Right ventricle myocardium superior (tissue), 1 donor: ENCODE data around the gene ST7. TPM values are rescaled to one million over a fixed set of nuclear protein-coding genes. Genes with fewer than 3 reads are reported as not detected.
A peak's percentile ranks its signal among the peaks of the same experiment; 100 is the strongest.

ENCODE experiments used
- ATAC-seq: fragments of 200-7000 bp; cut with Tn5 transposase; one replicate; pipeline ENCODE4 v1.9.1; 2020; ENCODE audit warnings: mild to moderate bottlenecking; ENCODE audit not compliant: poor library complexity
- DNase-seq: peaks from one replicate; pipeline ENCODE4 v3.0.0-alpha.2; 2020
- intact Hi-C: fragments of 100-400 bp; cut with DNase I; formaldehyde crosslinking; loops from one replicate; pipeline ENCODE4 v1.11.2; 2022
- total RNA-seq: library from RNA; stranded (reverse); fragmentation: NEBNext Ultra II Directional; extraction: Animal tissue kit (Norgen Biotek cat#: 25700); gene quantifications from one replicate; pipeline ENCODE4 v1.2.1, GENCODE V29; 2021
- donor health status: DM: no; HTN: yes; CAD: no; lungs with severe emphysema.

Gene ST7
- total RNA-seq, 1 donor from 2014 or later = 29.7 TPM

DNA sequence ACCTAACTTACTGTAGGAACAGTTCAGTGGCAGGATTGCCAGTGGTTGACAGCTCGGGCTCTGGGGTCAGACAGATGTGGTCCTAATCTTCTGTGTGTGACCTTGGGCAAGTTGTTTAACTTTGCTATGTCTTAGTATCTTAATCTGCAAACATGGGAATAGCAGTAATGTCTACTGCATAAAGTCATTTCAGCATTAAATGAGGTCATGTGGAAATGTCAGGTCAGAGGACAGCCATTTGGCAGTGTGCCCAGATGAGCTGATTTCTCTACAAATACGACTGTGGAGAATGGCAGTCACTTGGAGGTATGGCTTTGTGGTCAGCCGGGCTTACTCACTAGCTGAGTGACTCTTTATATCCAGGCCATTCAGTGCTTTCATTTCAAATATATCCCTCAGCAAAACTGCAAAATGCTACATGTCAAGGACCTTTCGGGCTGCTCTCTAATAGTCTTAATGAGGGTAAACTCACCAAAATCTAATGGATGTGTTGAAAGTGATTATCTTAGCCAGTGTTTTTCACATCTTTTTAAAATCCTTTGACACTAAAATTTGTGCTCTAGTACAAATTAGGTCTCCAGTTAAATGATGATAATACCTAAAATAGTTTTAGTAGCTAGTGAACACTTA, 171.4 kb downstream of the ST7 start:
- intact Hi-C loops = no loop called here
- peak; percentile 71 for ATAC-seq
- DNase-seq = peak; percentile 71

DNA sequence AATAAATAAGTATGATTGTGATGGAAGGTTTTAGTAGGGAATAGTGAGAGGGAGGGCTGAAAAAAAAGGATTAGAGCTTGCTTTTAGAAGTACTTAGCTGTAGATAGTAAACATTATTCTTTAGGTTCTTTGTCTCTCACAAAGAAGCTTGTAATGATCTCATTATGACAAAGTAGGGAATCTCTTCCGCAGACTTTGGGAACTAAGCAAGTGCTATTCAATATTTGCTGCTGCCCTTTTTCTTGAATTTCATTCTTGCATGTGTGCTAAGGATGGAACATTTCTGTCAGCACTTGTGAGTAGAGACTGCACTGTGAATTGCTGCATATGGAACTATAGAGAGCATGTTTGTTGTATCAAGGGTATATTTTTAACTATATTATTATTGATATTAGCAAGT, 173.4 kb downstream of the ST7 start:
- intact Hi-C loops = no loop called here
- DNase-seq (no peak), ATAC-seq (no peak)

DNA sequence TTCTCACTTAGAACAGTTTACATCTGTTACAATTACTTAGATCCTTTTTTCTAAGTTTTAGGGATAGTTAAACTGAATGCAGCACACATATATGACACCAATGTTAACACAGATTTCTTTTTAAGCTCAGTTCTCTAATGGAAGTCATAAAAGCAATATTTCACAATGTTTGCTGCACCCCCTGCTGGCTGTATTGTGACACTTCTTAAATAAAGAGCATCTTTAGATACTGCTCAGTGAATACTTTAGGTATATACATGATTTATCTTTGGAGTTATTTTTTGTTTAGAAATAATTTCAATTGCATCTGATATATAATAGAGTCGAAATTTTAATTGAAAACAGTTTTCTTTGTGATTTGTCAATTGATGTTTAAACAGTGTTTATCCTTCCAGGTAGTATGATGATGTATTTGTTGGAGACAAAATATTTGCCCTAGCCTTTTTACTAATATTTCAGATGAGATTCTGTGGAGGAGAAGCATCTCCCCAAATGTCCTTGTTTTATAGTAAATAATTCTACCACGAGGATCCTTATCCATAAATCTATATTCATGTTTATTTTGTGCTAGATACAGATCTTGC, 174.4 kb downstream of the ST7 start:
- DNase-seq = no peak
- peak; percentile 61 for ATAC-seq
- intact Hi-C loops = no loop called here

DNA sequence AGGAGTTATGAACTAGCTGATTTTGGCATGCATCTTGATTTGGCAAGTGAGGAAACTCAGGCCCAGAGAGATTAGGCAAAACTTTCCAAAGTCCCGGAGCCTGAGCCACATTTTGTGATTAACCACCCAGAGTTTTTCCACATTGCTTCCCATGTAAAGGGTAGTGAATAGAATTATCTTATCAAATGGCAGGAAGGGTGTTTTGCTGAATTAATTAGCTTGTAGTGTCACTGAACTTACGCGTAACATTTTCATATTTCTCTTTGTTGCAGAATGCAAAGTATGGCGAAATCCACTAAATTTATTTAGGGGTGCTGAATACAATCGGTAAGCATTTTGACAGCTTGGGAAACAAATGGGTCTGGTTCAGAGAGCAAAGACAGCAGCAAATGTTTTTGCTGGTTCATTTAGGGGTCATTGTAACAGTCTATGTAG, 176.2 kb downstream of the ST7 start:
- intact Hi-C loops = no loop called here
- ATAC-seq (peak; percentile 44), DNase-seq (no peak)

DNA sequence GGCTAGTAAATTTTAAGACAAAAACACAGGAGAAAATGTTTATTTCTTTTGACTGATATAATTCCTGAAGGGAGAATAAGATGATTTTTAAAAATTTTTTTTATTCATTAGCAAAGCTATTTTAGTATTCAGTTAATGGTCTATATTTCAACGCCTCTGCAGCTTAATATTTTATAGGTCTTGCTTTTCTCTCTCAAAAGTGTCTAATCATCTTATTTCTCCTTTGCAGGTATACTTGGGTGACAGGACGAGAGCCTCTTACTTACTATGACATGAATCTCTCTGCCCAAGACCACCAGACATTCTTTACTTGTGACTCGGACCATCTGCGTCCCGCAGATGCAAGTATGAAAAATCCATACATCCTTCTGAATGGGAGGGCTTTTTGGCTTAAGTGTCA, 177.0 kb downstream of the ST7 start:
- DNase-seq (no peak), ATAC-seq (no peak)
- intact Hi-C loops = no loop called here

DNA sequence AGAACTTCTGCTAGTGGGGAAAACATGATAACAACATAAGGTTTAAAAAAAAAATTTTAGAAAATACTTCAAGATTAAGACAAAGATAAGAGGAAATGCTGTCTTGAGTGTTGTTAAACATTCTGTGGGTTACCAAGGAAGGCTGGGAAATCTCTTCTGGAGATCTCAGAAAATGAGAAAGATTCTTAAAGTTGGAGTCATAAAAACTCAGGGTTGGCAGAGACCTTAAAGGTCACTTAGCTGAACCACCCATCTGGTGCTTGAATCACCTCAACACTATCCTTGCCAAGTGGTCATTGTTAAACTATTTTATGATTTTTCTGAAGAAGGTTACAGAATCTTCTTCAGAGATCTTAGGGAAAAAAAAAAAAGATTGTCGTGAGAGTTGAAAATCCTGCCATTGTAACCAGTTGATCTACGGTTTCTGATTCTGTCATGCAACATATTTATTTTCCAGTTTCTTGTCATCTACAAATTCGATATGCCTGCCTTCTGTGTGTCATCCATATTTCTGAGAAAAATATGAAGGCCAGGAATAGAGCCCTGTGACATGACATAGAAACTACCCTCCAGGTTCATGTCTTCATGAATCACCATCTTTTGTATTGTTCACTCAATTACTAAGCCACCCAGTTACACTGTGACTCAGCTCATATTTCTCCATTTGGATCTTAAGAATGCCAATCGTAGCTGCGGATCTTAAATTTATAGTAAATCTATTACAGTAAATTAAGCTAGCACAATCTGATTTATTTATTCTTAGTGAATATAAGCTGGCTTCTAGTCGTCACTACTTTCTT, 179.2 kb downstream of the ST7 start:
- ATAC-seq = no peak
- intact Hi-C loops = no loop called here
- DNase-seq = no peak

DNA sequence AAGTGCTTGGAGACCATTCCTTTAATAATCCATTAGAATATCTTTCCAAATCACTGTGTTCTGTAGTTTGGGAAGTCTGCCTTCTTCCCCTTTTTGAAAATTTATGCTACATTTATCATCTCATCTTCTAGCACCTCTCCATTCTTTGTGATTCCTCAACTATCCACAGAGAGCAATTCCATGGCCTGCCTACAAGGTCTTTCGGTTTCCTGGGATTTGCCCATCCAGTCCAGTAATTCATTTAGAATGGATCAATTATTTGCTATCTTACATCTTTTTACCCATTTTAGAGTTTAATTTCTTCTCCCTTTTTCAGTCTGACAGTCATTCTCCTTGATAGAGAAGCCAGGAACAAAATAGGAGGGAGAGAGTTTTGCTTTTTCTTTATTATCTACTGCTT, 179.8 kb downstream of the ST7 start:
- ATAC-seq (no peak), DNase-seq (no peak)
- intact Hi-C loops = no loop called here

DNA sequence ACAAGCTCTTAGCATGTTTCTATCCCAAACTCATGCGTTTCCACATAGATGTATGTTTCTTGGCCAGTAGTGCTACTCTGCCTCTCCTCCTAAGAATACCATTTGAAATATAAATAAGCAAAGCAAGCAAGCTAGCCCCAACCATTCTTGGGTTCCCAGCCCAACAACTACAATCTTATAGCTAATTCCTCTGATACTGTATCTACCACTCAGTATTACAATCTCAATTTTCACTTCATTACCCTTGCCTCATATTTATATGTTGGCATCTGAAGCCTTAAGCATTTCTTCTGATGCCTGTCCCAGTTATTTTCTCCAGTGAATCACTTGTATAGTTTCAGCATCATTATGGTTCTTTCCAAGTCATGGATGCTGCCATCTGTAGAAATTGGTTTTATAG, 181.1 kb downstream of the ST7 start:
- no peak for DNase-seq
- intact Hi-C loops = no loop called here
- ATAC-seq = no peak

DNA sequence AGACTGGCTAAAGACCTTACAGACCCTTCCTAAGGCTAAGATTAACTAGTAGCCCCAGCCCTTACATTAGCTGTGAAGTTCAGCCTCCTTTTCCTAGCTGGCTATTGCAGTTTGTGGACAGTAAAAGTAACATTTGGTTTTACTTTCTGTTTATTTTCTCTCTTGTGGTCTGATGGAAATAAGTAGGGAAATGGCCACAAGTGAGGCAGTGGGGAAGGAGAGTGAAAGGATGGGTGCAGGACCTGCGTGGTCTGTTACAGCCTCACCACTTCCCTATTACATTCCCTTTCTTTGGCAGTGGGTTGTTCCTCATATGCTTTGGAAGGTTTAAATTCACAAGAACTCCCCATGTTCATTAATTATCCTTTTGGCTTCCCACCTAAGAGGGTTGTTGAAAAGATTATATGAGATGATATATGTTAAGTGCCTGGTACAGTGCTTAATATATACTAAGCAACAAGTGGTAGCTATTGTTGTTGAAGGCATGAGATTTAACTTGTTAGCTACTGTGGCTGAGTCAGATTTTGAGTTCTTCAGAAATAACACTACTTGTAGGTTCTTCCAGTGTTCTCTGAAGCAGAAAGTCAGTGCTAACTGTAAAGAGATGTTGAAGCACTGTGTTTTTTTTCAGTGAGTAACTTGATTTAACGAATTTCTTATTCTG, 181.7 kb downstream of the ST7 start:
- intact Hi-C loops = no loop called here
- DNase-seq (no peak), ATAC-seq (peak; percentile 52)

DNA sequence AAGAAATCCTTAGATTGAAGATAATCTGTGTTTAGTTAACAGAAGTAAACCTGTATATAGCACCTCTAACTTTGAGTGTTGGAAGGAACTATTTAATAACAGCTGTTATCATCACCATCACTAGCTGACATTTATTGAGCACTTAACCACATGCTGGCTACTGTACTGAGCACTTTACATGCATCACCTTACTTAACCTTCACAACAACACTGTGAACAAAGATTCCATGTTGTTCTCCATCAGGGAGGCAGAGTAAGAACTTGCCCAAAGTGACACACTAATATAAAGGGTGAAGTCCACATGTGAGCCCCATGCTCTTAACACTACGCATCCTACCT, 182.2 kb downstream of the ST7 start:
- ATAC-seq = no peak
- DNase-seq = no peak
- intact Hi-C loops = no loop called here

DNA sequence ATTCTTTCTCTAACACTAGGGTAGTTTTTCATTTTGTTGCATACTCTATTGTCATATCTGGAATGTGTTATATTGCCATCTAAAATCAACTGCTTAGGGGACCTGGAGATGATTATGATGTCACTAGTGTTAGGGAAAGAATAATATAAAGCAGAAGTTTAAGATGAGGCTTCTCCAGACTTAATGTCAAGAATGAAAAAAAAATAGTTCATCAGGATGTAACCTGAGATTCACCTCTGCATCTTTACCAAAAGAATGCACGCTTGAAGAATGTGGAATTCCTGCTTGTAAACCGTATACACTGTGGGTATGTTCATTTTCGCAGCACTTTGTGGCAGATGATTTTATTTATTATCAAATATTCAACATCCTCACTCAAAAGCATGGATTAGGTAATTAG, 184.6 kb downstream of the ST7 start:
- DNase-seq (no peak), ATAC-seq (no peak)
- intact Hi-C loops = no loop called here

DNA sequence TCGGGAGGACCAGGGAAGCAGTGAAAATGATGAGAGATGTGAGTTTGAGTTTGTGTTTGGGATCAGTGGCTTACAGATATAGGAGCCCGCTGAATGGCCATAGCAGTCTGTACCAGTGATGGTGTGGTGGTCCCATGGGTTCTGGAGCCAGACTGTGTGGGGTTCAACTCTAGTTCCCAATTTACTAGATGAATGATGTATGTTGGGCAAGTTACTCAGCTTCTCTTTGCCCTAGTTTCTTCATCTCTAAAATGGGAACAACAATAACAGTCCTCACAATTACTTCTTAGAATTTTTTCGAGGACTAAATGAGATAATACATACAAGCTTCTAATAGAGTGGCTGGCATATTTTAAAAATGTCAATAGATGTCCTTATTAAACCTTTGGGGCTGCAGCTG, 185.2 kb downstream of the ST7 start:
- intact Hi-C loops = no loop called here
- DNase-seq (no peak), ATAC-seq (no peak)

DNA sequence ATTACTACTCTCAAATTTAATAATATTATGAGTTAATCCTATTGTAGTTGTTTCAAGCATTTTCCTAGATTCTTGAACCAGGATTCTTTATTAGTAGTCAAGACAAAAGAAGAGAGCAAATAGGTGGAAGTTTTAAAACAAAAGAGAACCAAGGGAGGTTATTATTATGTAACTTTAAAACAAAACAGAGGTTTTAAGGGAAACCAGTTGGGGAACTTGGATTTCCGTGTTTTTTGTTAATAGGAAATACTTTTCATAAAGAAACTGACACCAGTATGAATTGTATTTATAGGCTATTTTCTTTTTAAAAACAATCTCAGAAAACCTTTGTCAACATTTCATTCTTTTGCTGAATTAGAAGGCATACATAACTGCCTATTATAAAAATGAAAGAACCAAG, 185.7 kb downstream of the ST7 start:
- intact Hi-C loops = no loop called here
- no peak for DNase-seq
- no peak for ATAC-seq

DNA sequence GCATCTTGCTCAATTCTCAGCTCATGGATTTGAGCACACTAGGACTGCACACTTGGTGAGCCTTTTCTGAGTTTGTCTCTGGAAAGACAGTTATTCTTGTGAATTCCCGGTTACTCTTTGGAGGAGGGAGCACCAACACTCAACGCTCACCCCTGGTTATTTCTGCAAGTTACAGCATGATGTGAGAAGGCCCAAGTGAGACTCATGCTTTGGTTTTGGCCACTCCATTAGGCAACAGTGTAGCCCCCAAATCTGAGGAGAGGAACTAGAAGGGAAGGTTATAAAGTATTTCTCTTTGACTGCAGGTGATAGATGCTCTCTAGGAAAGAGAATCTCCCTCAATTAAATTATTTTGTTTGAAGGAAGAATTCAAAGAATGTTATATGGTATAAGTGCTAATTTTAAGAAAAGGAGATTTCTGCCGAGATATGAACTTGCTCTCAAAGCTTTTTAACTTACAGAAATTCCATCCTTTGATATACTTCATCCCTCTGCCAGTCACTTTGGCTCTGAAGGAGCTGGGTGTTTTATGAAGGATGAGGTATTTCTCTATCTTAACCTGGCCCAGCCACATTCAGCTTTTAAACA, 186.2 kb downstream of the ST7 start:
- no peak for DNase-seq
- no peak for ATAC-seq
- intact Hi-C loops = no loop called here

DNA sequence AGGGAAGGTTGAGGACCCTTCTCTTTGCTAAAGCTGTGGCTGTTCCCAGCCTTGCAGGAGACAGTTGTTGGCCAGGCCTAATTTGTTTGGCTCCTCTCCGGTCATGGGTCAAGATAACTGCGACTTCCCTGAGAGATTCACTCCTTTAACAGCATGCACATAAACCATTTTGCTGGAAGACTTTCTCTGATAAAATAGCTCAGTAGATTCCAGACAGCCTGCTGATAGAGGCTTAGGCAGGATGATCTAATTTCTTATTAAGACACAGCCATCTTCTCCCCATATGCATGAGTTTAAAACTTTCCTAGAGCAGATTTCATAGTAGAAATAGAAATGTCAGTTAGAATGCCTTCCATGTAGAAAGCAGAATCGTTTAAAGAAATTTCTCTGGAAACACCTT, 187.6 kb downstream of the ST7 start:
- DNase-seq (no peak), ATAC-seq (no peak)
- intact Hi-C loops = no loop called here

DNA sequence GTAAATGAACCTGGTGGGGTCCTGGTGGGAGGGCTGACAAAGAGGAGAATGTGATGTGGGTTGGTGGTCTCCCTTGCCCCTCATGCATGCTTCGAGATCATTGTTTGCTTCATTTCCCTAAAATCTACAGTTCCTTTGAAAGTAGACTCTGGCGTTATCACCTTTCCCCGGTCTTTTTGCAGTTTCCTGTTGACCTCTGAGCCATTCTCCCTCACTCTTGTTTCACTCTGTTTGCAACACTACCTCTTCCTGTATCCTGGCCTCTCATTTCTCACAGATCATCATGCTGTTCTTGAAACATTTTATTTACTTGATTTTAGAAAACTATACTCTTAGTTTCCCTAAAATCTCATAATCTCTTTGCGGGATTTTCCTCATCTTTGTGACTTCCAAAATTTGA, 189.8 kb downstream of the ST7 start:
- intact Hi-C loops = no loop called here
- DNase-seq = no peak
- no peak for ATAC-seq

DNA sequence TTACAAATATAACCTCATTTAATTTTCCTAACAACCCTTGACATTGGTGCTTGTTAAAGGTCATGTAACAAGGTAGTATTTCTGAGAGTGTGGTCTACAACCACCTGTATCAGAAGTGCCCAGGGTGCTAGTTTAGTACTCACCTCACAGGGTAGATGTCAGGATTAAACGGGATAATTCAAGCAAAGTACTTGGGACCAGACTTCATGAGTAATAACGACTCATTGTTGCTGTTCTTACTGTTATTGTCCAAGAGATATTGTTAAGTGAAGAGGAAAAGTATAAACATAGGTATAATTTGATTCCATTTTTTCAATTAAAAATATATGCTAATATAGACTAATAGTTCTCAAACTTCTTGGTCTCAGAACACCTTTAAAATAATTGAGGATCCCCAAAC, 190.3 kb downstream of the ST7 start:
- ATAC-seq = no peak
- intact Hi-C loops = no loop called here
- DNase-seq = no peak

DNA sequence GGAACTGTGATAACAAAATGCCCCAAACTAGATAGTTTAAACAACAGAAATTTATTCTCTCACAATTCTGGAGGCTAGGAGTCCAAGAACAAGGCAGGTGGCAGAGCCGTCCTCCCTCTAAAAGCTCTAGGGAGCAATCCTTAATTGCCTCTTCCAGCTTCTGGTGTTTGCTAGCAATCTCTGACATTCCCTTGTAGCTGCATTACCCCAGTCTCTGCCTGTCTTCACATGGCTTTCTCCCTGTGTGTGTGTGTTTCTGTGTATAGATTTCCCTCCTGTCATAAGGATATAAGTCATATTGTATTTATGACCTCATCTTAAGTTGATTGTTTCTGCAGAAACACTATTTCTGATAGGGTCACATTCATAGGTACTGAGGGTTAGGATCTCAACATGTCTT, 192.0 kb downstream of the ST7 start:
- no peak for DNase-seq
- ATAC-seq = no peak
- intact Hi-C loops = no loop called here

DNA sequence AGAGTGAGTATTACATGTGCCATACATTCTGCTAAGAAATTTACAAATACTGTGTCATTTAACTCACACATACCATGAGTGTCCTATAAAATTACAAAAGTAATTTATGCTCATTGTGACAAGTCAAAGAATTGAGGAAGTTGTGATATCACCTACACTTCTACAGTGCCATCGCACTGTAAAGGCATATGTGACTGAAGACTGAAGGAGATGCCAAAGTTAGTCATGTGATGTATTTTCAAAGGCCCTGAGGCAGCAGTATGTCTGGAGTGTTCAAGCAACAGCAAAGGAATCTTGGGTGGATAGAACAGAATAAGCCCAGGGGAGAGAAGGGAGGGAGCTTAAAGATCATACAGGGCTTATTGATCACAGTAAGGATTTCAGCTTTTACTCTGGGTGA, 192.8 kb downstream of the ST7 start:
- intact Hi-C loops = no loop called here
- ATAC-seq (peak; percentile 8), DNase-seq (no peak)

DNA sequence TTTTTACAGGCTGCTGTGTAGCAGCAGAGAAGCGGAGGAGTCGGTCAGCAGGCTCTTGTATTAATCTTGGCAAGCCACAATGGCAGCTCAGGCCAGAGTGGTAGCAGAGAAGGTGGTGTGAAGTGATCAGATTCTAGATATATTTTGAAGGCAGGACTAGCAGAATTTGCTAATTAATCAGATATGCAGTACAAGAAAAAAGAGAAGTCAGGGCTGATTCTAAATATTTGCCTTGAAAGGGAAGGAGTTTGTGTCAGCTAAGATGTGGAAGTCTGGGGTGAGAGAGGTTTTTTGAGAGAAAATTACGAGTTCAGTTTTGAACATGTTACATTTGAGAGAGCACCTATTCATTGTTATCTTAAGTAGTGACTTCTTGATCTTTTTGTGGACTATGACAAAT, 193.2 kb downstream of the ST7 start:
- intact Hi-C loops = no loop called here
- ATAC-seq = peak; percentile 28

More for the DNA sequence above, 193.2 kb downstream of the ST7 start:
- no peak for DNase-seq
